Ovary (tissue), 9 donors: ENCODE data around the gene CAPN1. TPM values are rescaled to one million over a fixed set of nuclear protein-coding genes. Genes with fewer than 3 reads are reported as not detected.

Experiments used
- DNase-seq, 5 donors: peaks; one replicate each; pipeline ENCODE4 v3.0.0-alpha.2; 2019 to 2020
- H3K27ac ChIP-seq, 2 donors: fragments of 200-600 bp; one replicate each; pipeline versions ENCODE4 v1.5.1 to v1.8.0; 2019 to 2022
- H3K27me3 ChIP-seq: fragments of 200-600 bp; one replicate; pipeline ENCODE4 v1.8.0; 2022
- H3K36me3 ChIP-seq: fragments of 200-600 bp; sonication (generic); one replicate; pipeline ENCODE4 v1.5.1; 2019
- H3K4me1 ChIP-seq: one replicate; pipeline ENCODE4 v1.8.1; 2013; ENCODE audit warnings: mild to moderate bottlenecking, moderate library complexity; ENCODE audit not compliant: insufficient read depth
- H3K4me3 ChIP-seq: fragments of 200-600 bp; sonication (generic); one replicate; pipeline ENCODE4 v1.5.1; 2017
- H3K9me3 ChIP-seq, 2 donors: fragments of 200-600 bp in 1 of 2; sonication (generic) in 1 of 2; one replicate each; pipeline versions ENCODE4 v1.5.1 to v1.8.1; 2013 to 2019; ENCODE audit warnings: mild to moderate bottlenecking in 1 of 2, moderate library complexity in 1 of 2
- CTCF ChIP-seq, 3 donors: fragments of 450-650 bp in 2 of 3; fragments of 200-600 bp in 1 of 3; IDR thresholded peaks; one replicate each; pipeline versions ENCODE4 v1.5.1 to v1.8.0; 2016 to 2022; ENCODE audit warnings: antibody characterized with exemption in 3 of 3, mild to moderate bottlenecking in 1 of 3
- EP300 ChIP-seq: sonication (generic); formaldehyde crosslinking; IDR thresholded peaks from one replicate; pipeline ENCODE4 v1.6.1; 2017; ENCODE audit warnings: antibody characterized with exemption
- POLR2A ChIP-seq: fragments of 450-650 bp; IDR thresholded peaks from one replicate; pipeline ENCODE4 v1.6.1; 2017; ENCODE audit warnings: antibody characterized with exemption, mild to moderate bottlenecking, moderate library complexity
- WGBS, 3 donors: extraction: QIAGEN DNeasy Blood & Tissue Kit in 1 of 3; methylation state at CpG; one replicate each; pipeline versions ENCODE4 v1.1.5 to v1.1.7; 2013 to 2017; 5-methylcytosine and 5-hydroxymethylcytosine counted together
- intact Hi-C, 4 donors: fragments of 100-400 bp; cut with DNase I; formaldehyde crosslinking; loops; one replicate each; pipeline versions ENCODE4 v1.11.0 to v1.15.1; 2022 to 2023
- polyA plus RNA-seq, 2 donors: library from polyadenylated mRNA; stranded (reverse); fragments of 200-250 nt in 1 of 2; fragments of 350-450 nt in 1 of 2; fragmentation: Illumina TruSeq in 1 of 2; extraction: RNeasy Lipid Tissue Mini Kit (QIAGEN cat#74804) in 1 of 2; gene quantifications; one replicate each; pipeline ENCODE4 v1.2.3, GENCODE V29; 2013 to 2014
- total RNA-seq, 7 donors: library from RNA; depleted of rRNA in 2 of 7; stranded (reverse); fragments of >200 nt in 2 of 7; fragmentation: NEBNext Ultra II Directional in 3 of 7; extraction: Animal tissue kit (Norgen Biotek cat#: 25700) in 3 of 7; gene quantifications; one replicate each; pipeline versions ENCODE4 v1.1.0 to v1.2.4, GENCODE V29; 2016 to 2023
- donor health status: DM: no; HTN: no; CAD: no; lungs with moderate emphysema.
- donor health status: DM: no; HTN: no; CAD: no.
- donor health status: Bipolar disorder and iron deficiency.
- donor health status: DM: yes; HTN: yes; CAD: no.
- donor health status: DM: no; HTN: no; CAD: no.
- donor health status: DM: yes; HTN: yes; CAD: no.

The CAPN1 gene
- total and polyA plus RNA-seq, 9 donors = 20.0 to 178 (median 124) TPM

GRCh38 chr11:65187971-65188461, 6.3 kb downstream of the CAPN1 start:
- peak in 2 of 5 donors; percentile 10 to 16 for DNase-seq
- no peaks in the 10 kb centered on the region for H3K36me3 ChIP-seq
- H3K27me3 ChIP-seq = no peaks in the 10 kb centered on the region

GRCh38 chr11:65188486-65188885, 6.8 kb downstream of the CAPN1 start:
- intact Hi-C loops = loop anchor here in 1 of 4 donors (10.0 kb wide), 1 partner anchor 74 kb away; the partner anchor contains the start of genes TM7SF2 and ZNHIT2
- DNase-seq = peak in 1 of 5 donors; percentile 9
- Histone ChIP-seq H3K9me3 (no peaks in the 10 kb centered on the region), H3K4me3 (no peak overlapping the region), H3K4me1 (no peaks in the 10 kb centered on the region), H3K27ac (no peak overlapping the region), H3K36me3 (no peaks in the 10 kb centered on the region), H3K27me3 (no peaks in the 10 kb centered on the region)
- TF ChIP-seq CTCF (IDR thresholded peaks at IDR 0.05) (no peak), EP300 (no peak), POLR2A (no peak)
- WGBS, 3 donors = 91 to 95% (median 95%) methylated on average over 18 of the region's 18 CpGs

More at GRCh38 chr11:65187971-65188461, 6.3 kb downstream of the CAPN1 start:
- no peaks in the 10 kb centered on the region for H3K9me3 ChIP-seq
- intact Hi-C loops = loop anchor here in 1 of 4 donors (10.0 kb wide), 1 partner anchor 73 kb away; the partner anchor contains the start of genes TM7SF2 and ZNHIT2
- H3K27ac ChIP-seq = no peak overlapping the region
- H3K4me1 ChIP-seq = no peaks in the 10 kb centered on the region
- WGBS, 3 donors = 88 to 91% (median 88%) methylated on average over 20 of the region's 20 CpGs
- no peak overlapping the region for H3K4me3 ChIP-seq
- no peak for TF ChIP-seq EP300
- no peak for TF ChIP-seq CTCF (IDR thresholded peaks at IDR 0.05)
- no peak for TF ChIP-seq POLR2A

- H3K27me3 ChIP-seq = no peaks in the 10 kb centered on the region
- intact Hi-C loops = loop anchor here in 1 of 4 donors (10.0 kb wide), 1 partner anchor 74 kb away; the partner anchor contains the start of genes TM7SF2 and ZNHIT2
- no peaks in the 10 kb centered on the region for H3K4me1 ChIP-seq
- DNase-seq = peak in 1 of 5 donors; percentile 4
- H3K36me3 ChIP-seq = no peaks in the 10 kb centered on the region
- WGBS, 3 donors = 81 to 83% (median 82%) methylated on average over 10 of the region's 10 CpGs
- no peak overlapping the region for H3K4me3 ChIP-seq
- H3K27ac ChIP-seq = no peak overlapping the region
- H3K9me3 ChIP-seq = no peaks in the 10 kb centered on the region
- TF ChIP-seq EP300 (no peak), CTCF (IDR thresholded peaks at IDR 0.05) (no peak), POLR2A (no peak)
Measured at GRCh38 chr11:65189191-65189590, 7.5 kb downstream of the CAPN1 start.

- TF ChIP-seq CTCF (IDR thresholded peaks at IDR 0.05) = no peak
- TF ChIP-seq EP300 = no peak
- no peak for TF ChIP-seq POLR2A
- Histone ChIP-seq H3K4me3 (no peak overlapping the region), H3K27ac (no peak overlapping the region), H3K4me1 (no peaks in the 10 kb centered on the region), H3K27me3 (no peaks in the 10 kb centered on the region), H3K9me3 (no peaks in the 10 kb centered on the region), H3K36me3 (no peaks in the 10 kb centered on the region)
- intact Hi-C loops = no loop called here
- 96 to 100% (median 96%) methylated on average over 2 of the region's 2 CpGs for WGBS, 3 donors
- no peak for DNase-seq
Measured at GRCh38 chr11:65194564-65194963, 12.8 kb downstream of the CAPN1 start.
